HG03439 (cell line): Measurements from ENCODE around the gene GPRIN1.

Source experiments
- ATAC-seq: cut with Tn5 transposase; IDR thresholded peaks from one replicate; pipeline ENCODE4 v1.9.1; 2021; ENCODE audit warnings: mild to moderate bottlenecking, moderate library complexity; ENCODE audit not compliant: unreplicated experiment

Gene GPRIN1

GRCh38 chr5:176625512-176625911 is 15.6 kb upstream of the GPRIN1 start:
- ATAC-seq = no peak

- ATAC-seq = no peak
Measured at GRCh38 chr5:176624938-176625337, 15.0 kb upstream of the GPRIN1 start.

- ATAC-seq = no peak
Measured at GRCh38 chr5:176624142-176624541, 14.2 kb upstream of the GPRIN1 start.

- no peak for ATAC-seq
Measured at GRCh38 chr5:176621661-176622079, 11.7 kb upstream of the GPRIN1 start.

GRCh38 chr5:176620333-176620981 is 10.5 kb upstream of the GPRIN1 start:
- ATAC-seq = no peak

DNA sequence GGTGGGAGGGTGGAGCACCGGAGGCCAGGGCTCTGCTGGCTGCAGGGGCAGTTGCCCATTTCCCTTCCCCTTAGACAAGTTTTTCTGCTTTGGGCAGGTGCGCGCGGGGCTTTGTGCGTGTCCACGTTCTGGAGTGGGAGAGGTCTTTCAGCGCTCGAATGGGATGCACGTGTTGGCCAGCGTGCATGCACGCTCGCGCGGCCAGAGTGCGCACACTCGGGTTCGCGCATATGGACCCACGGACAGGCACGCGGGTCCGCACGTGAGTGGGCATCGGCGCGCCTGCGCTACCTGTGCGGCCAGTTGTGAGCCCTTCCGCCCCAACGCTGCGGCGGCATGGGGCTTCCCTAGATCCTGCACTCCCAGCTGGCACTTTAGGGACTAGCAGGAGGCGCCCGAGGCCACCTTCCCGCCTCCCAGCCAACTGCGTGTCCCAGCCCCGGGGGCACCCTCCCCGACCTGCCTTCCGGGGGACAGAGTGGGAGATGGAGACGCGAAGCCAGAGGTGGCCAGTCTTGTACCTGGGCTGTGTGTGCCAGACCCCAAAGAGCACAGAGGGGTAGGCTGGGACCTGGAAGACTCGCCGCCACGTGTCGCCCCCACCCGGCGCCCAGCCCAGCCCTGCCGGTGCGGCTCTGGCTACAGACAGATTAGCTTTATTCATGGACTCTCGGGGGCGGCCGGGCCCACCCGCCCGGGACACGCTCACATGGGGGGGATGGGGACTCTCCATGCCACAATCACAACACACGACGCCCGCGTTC is 9.8 kb upstream of the GPRIN1 start:
- no peak for ATAC-seq

GRCh38 chr5:176619203-176619568 is 9.2 kb upstream of the GPRIN1 start:
- ATAC-seq = no peak

DNA sequence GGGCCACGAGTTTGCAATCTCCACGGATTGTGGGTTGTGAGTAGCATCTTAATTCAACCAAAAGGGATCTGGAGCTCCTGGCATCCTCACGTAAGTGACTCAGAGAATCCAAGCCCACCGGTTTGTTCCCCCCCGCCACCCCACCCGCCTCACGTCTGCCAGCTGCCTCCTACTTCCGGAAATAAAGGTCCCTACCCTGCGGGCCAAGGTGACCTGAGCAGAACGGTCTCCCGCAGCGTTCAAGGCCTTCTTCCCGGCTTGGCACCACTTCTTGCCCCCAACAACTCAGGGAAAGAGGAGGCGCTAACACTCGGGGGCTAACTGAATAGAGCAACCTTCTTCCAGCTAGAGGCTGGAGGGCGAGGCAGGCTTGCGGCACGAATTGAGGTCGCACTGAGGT is 8.8 kb upstream of the GPRIN1 start:
- ATAC-seq = no peak

DNA sequence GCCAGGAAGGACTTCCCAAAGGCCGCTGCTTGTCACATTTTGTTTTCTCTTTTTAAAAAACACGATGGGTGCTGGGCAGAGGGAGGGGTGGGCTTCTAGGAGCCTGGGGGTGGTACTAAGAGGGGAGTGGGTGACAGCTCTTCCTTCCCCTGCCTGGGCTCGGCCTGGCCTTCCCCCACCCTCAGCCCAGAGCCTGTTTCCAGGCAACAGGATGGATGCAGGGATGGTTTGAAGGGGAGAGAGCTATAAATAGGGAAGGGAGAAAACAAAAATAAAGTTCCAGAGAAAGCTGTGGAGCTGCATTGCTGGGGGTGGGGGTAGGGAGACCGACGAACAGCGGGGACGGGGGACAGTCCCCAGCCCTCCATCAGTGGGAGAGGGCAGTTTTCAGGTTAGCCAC is 6.6 kb upstream of the GPRIN1 start:
- no peak for ATAC-seq

GRCh38 chr5:176614805-176615478 is 5.0 kb upstream of the GPRIN1 start:
- no peak for ATAC-seq

- ATAC-seq = no peak
Measured at GRCh38 chr5:176612855-176613254, 2.9 kb upstream of the GPRIN1 start.

DNA sequence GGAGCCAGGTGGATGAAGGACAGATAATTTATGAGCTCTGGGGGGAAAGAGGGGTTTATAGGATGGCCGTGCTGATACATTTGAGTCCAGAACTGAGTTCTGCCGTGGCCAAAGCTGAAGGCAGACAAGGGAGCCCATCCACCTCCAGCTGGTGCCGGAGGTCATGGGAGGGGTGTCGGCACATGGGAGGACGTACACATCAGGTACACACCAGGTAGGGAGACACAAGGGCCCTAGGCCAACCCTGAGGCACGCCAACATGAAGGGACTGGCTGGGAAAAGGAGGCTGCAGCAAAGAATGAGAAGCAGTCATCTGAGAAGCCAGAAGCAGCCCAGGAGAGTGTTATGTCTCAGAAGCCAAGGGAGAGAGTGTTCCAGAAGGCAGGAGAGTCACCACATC is 2.1 kb upstream of the GPRIN1 start:
- ATAC-seq = no peak

- ATAC-seq = no peak
Measured at GRCh38 chr5:176611435-176611834, 1.5 kb upstream of the GPRIN1 start.

DNA sequence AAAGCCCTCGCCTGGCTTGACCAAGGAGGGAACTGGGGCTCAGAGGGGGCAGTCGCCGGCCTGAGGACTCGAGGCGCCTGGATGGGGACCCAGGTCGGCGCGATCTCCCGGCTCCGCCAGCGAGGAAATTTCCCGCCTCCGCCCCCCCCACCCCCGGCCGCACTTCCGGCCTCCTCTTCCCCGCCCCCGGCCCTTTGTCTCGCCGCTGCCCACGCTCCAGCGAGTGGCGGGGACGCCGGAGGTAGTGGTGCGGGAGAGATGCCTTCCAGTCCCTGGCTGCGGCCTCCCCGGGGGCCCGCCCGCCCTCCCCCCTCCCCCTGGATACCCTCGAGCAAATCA is 448 bp upstream of the GPRIN1 start:
- ATAC-seq = no peak

GRCh38 chr5:176608937-176609723 is 826 bp downstream of the GPRIN1 start:
- peak; percentile 3 for ATAC-seq

GRCh38 chr5:176608142-176608705 is 1.7 kb downstream of the GPRIN1 start:
- no peak for ATAC-seq

GRCh38 chr5:176606875-176607274 is 3.1 kb downstream of the GPRIN1 start:
- no peak for ATAC-seq

GRCh38 chr5:176606032-176606431 is 3.9 kb downstream of the GPRIN1 start:
- ATAC-seq = no peak

DNA sequence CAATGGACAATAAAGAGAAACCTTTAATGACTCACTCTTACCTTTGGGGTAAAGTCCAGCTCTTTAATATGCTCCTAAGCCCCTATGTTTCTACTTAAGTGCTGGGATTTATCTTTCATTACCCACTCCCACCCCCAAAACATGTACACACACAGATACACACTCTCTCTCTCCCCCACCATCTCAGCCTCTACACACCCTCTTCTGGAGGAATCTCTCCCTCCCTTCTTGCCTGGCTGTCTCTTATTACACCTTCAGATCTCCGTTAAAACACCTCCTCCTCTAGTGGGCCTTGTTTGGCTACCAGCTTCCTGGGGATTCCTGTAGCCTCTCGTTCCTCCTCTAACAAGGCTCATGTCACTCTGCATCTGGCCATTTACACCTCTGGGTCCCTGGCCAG is 6.9 kb downstream of the GPRIN1 start:
- ATAC-seq = no peak

GRCh38 chr5:176601901-176602482 is 8.0 kb downstream of the GPRIN1 start:
- ATAC-seq = no peak
